ENCODE measurements around the gene POC1A.

GRCh38 chr3:52070724-52071621 lies 83.2 kb downstream of the POC1A start:
- TF ChIP-seq POLR2A (IDR thresholded peaks at IDR 0.05; ENCODE audit: low read depth, low read length) = no peak
- TF ChIP-seq CTCF (conservative IDR thresholded peaks at IDR 0.05; ENCODE audit: low read depth, low read length) = no peak
- TF ChIP-seq MAFK (IDR thresholded peaks at IDR 0.05; ENCODE audit: low read depth, low read length) = no peak
- no peak for TF ChIP-seq RFX5 (IDR thresholded peaks at IDR 0.05; ENCODE audit: low read depth, low read length)
- no peak for TF ChIP-seq MAZ (IDR thresholded peaks at IDR 0.05; ENCODE audit: borderline replicate concordance, low read depth, low read length)
- no peak for TF ChIP-seq BHLHE40 (IDR thresholded peaks at IDR 0.05; ENCODE audit: low read depth, low read length)
- no peak for TF ChIP-seq ELK1 (IDR thresholded peaks at IDR 0.05; ENCODE audit: borderline replicate concordance, low read depth, low read length)
- TF ChIP-seq NFE2L2 (IDR thresholded peaks at IDR 0.05; ENCODE audit: low read depth, low read length) = no peak
- TF ChIP-seq CEBPB (IDR thresholded peaks at IDR 0.05; ENCODE audit: low read depth, low read length) = no peak
- no peak for TF ChIP-seq SMC3 (IDR thresholded peaks at IDR 0.05; ENCODE audit: low read depth, low read length)
- no peak for TF ChIP-seq USF2 (IDR thresholded peaks at IDR 0.05; ENCODE audit: low read depth, low read length)
- no peak for TF ChIP-seq RCOR1 (IDR thresholded peaks at IDR 0.05; ENCODE audit: insufficient replicate concordance, low read length)
- no peak for TF ChIP-seq RAD21 (IDR thresholded peaks at IDR 0.05; ENCODE audit: low read length)

All from IMR-90 (cell line).